ENCODE results near the gene FOXP1. TPM values are rescaled to one million over a fixed set of nuclear protein-coding genes. Genes with fewer than 3 reads are reported as not detected.

FOXP1 gene
- total and polyA plus RNA-seq, 9 of the 15 experiments (the other 6 are each of a cell fraction or from before 2014, with no cell fraction given), result 7.7 to 34.5 (median 13.7) TPM

DNA sequence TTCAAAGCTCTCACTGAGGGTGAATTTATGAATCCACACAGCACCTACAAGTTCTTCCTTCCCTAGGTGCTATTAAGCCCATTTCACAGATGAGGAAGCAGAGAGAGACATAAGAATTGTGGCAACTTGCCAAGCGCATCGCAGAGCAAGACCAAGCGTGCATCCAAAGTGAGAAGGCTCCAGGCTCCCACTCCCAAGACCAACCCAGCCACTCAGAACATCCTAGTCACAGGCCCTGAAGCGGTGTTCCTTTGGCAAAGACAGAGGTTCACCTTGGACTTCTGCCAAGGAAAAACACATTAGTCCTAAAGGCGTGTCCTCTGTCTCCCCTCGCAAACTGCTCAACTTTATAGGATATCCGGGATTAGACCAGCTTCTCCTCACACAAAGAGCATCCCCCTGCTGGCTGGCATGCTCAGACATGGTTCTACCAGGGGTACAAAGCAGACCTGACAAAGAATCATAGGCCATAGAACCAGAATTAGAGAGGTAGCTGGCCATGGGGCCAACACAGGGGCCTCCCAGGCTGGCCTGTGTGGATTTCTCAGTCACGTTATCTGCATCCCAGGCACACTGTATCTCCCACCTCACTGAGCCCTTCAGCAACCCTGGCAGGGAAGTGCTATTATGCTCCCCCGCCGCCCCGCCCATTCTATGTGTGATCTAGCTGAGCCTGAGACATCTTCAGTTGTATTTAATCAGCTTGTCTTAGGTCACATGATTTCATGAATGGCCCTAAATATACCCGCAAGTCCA, 160.2 kb downstream of the FOXP1 start (continued):
- TF ChIP-seq, protein P1, sequence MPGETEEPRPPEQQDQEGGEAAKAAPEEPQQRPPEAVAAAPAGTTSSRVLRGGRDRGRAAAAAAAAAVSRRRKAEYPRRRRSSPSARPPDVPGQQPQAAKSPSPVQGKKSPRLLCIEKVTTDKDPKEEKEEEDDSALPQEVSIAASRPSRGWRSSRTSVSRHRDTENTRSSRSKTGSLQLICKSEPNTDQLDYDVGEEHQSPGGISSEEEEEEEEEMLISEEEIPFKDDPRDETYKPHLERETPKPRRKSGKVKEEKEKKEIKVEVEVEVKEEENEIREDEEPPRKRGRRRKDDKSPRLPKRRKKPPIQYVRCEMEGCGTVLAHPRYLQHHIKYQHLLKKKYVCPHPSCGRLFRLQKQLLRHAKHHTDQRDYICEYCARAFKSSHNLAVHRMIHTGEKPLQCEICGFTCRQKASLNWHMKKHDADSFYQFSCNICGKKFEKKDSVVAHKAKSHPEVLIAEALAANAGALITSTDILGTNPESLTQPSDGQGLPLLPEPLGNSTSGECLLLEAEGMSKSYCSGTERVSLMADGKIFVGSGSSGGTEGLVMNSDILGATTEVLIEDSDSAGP (CRISPR knock-in tag; IDR thresholded peaks at IDR 0.05), result no peak
- no peak for TF ChIP-seq TAF15 (IDR thresholded peaks at IDR 0.05; ENCODE audit: low read depth, low read length)
- TF ChIP-seq, protein P2, sequence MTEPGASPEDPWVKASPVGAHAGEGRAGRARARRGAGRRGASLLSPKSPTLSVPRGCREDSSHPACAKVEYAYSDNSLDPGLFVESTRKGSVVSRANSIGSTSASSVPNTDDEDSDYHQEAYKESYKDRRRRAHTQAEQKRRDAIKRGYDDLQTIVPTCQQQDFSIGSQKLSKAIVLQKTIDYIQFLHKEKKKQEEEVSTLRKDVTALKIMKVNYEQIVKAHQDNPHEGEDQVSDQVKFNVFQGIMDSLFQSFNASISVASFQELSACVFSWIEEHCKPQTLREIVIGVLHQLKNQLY (CRISPR knock-in tag; conservative IDR thresholded peaks at IDR 0.05), result no peak
- TF ChIP-seq, protein P3, sequence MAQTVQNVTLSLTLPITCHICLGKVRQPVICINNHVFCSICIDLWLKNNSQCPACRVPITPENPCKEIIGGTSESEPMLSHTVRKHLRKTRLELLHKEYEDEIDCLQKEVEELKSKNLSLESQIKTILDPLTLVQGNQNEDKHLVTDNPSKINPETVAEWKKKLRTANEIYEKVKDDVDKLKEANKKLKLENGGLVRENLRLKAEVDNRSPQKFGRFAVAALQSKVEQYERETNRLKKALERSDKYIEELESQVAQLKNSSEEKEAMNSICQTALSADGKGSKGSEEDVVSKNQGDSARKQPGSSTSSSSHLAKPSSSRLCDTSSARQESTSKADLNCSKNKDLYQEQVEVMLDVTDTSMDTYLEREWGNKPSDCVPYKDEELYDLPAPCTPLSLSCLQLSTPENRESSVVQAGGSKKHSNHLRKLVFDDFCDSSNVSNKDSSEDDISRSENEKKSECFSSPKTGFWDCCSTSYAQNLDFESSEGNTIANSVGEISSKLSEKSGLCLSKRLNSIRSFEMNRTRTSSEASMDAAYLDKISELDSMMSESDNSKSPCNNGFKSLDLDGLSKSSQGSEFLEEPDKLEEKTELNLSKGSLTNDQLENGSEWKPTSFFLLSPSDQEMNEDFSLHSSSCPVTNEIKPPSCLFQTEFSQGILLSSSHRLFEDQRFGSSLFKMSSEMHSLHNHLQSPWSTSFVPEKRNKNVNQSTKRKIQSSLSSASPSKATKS (CRISPR knock-in tag; IDR thresholded peaks at IDR 0.05), result no peak
- TF ChIP-seq ZNF431 (CRISPR knock-in tag; IDR thresholded peaks at IDR 0.05), result no peak
- no peak for TF ChIP-seq SRF (CRISPR knock-in tag; IDR thresholded peaks at IDR 0.05)
- no peak for TF ChIP-seq DIDO1 (tag; IDR thresholded peaks at IDR 0.05; ENCODE audit: low read depth)
- TF ChIP-seq RBM25 (IDR thresholded peaks at IDR 0.05; ENCODE audit: low read depth, low read length, severe bottlenecking), result peak; percentile 74
- no peak for TF ChIP-seq SNIP1 (IDR thresholded peaks at IDR 0.05; ENCODE audit: low read depth)
- TF ChIP-seq ZNF217 (CRISPR knock-in tag; IDR thresholded peaks at IDR 0.05), result no peak
- no peak for TF ChIP-seq ZEB2 (IDR thresholded peaks at IDR 0.05)
- TF ChIP-seq ARID1B (IDR thresholded peaks at IDR 0.05), result 0 out of 2 replicates have a peak, but pooled peaks have one; percentile 23
- no peak for TF ChIP-seq CHD1 (IDR thresholded peaks at IDR 0.05; ENCODE audit: low read length)
- TF ChIP-seq, protein P4, sequence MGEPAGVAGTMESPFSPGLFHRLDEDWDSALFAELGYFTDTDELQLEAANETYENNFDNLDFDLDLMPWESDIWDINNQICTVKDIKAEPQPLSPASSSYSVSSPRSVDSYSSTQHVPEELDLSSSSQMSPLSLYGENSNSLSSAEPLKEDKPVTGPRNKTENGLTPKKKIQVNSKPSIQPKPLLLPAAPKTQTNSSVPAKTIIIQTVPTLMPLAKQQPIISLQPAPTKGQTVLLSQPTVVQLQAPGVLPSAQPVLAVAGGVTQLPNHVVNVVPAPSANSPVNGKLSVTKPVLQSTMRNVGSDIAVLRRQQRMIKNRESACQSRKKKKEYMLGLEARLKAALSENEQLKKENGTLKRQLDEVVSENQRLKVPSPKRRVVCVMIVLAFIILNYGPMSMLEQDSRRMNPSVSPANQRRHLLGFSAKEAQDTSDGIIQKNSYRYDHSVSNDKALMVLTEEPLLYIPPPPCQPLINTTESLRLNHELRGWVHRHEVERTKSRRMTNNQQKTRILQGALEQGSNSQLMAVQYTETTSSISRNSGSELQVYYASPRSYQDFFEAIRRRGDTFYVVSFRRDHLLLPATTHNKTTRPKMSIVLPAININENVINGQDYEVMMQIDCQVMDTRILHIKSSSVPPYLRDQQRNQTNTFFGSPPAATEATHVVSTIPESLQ (CRISPR knock-in tag; IDR thresholded peaks at IDR 0.05), result no peak
- TF ChIP-seq ZNF589 (CRISPR knock-in tag; IDR thresholded peaks at IDR 0.05; ENCODE audit: low read depth), result no peak
- no peak for TF ChIP-seq ZNF76 (CRISPR knock-in tag; IDR thresholded peaks at IDR 0.05; ENCODE audit: borderline replicate concordance)
- TF ChIP-seq, protein P5, sequence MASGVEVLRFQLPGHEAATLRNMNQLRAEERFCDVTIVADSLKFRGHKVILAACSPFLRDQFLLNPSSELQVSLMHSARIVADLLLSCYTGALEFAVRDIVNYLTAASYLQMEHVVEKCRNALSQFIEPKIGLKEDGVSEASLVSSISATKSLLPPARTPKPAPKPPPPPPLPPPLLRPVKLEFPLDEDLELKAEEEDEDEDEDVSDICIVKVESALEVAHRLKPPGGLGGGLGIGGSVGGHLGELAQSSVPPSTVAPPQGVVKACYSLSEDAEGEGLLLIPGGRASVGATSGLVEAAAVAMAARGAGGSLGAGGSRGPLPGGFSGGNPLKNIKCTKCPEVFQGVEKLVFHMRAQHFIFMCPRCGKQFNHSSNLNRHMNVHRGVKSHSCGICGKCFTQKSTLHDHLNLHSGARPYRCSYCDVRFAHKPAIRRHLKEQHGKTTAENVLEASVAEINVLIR (CRISPR knock-in tag; IDR thresholded peaks at IDR 0.05), result no peak
- TF ChIP-seq MBD2 (IDR thresholded peaks at IDR 0.05; ENCODE audit: borderline replicate concordance, low read depth), result no peak
- no peak for TF ChIP-seq KAT7 (CRISPR knock-in tag; IDR thresholded peaks at IDR 0.05; ENCODE audit: borderline replicate concordance)
